HL-60 (cell line): ENCODE measurements around the gene AOPEP.

Experiments used
- DNase-seq, 2 experiments: peaks; one replicate each; pipeline ENCODE4 v3.0.0-alpha.2; 2010 to 2020; ENCODE audit warnings: low read depth in 1 of 2, low spot score in 1 of 2
- H3K27ac ChIP-seq: fragments of 250-450 bp; sonication (Bioruptor Pico); replicated peaks from 2 replicates; pipeline ENCODE4 v1.5.1; 2020; ENCODE audit warnings: mild to moderate bottlenecking, moderate library complexity
- H3K27me3 ChIP-seq: fragments of 250-450 bp; sonication (Bioruptor Pico); 2 replicates; pipeline ENCODE4 v1.5.1; 2021; ENCODE audit warnings: mild to moderate bottlenecking, moderate library complexity; ENCODE audit not compliant: insufficient read depth, poor library complexity, severe bottlenecking
- H3K4me3 ChIP-seq: replicated peaks from 2 replicates; pipeline ENCODE4 v1.5.1; 2011; ENCODE audit warnings: mild to moderate bottlenecking, control low read depth, low read length; ENCODE audit not compliant: insufficient read depth
- CTCF ChIP-seq: IDR thresholded peaks from one replicate; pipeline ENCODE4 v1.5.1; 2011; ENCODE audit warnings: low read length, control low read depth, inconsistent platforms; ENCODE audit not compliant: insufficient read depth
- GABPA ChIP-seq: IDR thresholded peaks from 2 replicates; pipeline ENCODE4 v1.6.1; 2012; ENCODE audit warnings: low read depth
- POLR2AphosphoS5 ChIP-seq: IDR thresholded peaks from 2 replicates; pipeline ENCODE4 v1.6.1; 2012; ENCODE audit warnings: low read depth
- SPI1 ChIP-seq: IDR thresholded peaks from 2 replicates; pipeline ENCODE4 v1.6.1; 2012; ENCODE audit warnings: low read depth, mild to moderate bottlenecking, borderline replicate concordance
- TF ChIP-seq, protein P1 (sequence below): IDR thresholded peaks from 2 replicates; pipeline ENCODE4 v1.6.1; 2012; ENCODE audit warnings: low read depth; ENCODE audit not compliant: insufficient replicate concordance

The AOPEP gene

GRCh38 chr9:94923326-94924089 lies 197.0 kb downstream of the AOPEP start:
- no peak for DNase-seq
- Histone ChIP-seq H3K4me3 (no peak overlapping the region), H3K27me3 (no peaks in the 10 kb centered on the region), H3K27ac (no peak overlapping the region)
- TF ChIP-seq, protein P1, sequence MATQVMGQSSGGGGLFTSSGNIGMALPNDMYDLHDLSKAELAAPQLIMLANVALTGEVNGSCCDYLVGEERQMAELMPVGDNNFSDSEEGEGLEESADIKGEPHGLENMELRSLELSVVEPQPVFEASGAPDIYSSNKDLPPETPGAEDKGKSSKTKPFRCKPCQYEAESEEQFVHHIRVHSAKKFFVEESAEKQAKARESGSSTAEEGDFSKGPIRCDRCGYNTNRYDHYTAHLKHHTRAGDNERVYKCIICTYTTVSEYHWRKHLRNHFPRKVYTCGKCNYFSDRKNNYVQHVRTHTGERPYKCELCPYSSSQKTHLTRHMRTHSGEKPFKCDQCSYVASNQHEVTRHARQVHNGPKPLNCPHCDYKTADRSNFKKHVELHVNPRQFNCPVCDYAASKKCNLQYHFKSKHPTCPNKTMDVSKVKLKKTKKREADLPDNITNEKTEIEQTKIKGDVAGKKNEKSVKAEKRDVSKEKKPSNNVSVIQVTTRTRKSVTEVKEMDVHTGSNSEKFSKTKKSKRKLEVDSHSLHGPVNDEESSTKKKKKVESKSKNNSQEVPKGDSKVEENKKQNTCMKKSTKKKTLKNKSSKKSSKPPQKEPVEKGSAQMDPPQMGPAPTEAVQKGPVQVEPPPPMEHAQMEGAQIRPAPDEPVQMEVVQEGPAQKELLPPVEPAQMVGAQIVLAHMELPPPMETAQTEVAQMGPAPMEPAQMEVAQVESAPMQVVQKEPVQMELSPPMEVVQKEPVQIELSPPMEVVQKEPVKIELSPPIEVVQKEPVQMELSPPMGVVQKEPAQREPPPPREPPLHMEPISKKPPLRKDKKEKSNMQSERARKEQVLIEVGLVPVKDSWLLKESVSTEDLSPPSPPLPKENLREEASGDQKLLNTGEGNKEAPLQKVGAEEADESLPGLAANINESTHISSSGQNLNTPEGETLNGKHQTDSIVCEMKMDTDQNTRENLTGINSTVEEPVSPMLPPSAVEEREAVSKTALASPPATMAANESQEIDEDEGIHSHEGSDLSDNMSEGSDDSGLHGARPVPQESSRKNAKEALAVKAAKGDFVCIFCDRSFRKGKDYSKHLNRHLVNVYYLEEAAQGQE = no peak
- TF ChIP-seq GABPA (no peak), POLR2AphosphoS5 (no peak)

GRCh38 chr9:94925751-94926430 lies 199.4 kb downstream of the AOPEP start:
- H3K27ac ChIP-seq = no peak overlapping the region
- H3K27me3 ChIP-seq = no peaks in the 10 kb centered on the region
- H3K4me3 ChIP-seq = no peak overlapping the region
- TF ChIP-seq, protein P1 = no peak
- TF ChIP-seq GABPA (no peak), SPI1 (no peak), POLR2AphosphoS5 (no peak), CTCF (no peak)
- DNase-seq = no peak

DNA sequence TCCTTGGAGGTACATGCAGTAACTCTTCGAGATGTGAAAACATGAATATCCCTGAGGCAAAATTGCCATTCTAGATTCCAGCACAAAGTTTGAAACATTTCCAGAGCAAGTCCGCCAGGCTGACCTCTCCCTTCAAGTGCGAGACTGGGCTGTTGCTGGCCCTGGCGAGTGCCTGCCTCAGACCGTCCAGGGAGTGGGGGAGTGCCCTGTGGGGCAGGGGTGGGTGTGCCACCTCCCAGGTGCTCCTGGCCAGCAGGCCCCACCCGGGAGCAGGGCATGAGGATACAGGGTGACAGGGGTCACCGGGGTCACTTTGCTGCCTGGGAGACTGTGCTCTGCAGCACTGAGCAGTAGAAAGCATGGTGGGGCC lies 199.9 kb downstream of the AOPEP start:
- H3K27me3 ChIP-seq = no peaks in the 10 kb centered on the region
- TF ChIP-seq SPI1 = no peak
- TF ChIP-seq, protein P1 = no peak
- TF ChIP-seq CTCF = no peak
- TF ChIP-seq POLR2AphosphoS5 = no peak
- no peak for TF ChIP-seq GABPA
- no peak for DNase-seq
- H3K27ac ChIP-seq = no peak overlapping the region
- H3K4me3 ChIP-seq = no peak overlapping the region
